Tibial nerve (tissue), 4 donors: ENCODE measurements around the gene AEBP1. TPM values are rescaled to one million over a fixed set of nuclear protein-coding genes. Genes with fewer than 3 reads are reported as not detected.

ENCODE experiments used
- DNase-seq, 2 donors: peaks; one replicate each; pipeline ENCODE4 v3.0.0-alpha.2; 2019; ENCODE audit warnings: low spot score in 2 of 2
- H3K27ac ChIP-seq, 4 donors: fragments of 200-600 bp; sonication (generic) in 3 of 4; one replicate each; pipeline ENCODE4 v1.5.1; 2017 to 2019; ENCODE audit warnings: mild to moderate bottlenecking in 1 of 4
- H3K27me3 ChIP-seq, 2 donors: fragments of 200-600 bp; sonication (generic) in 1 of 2; one replicate each; pipeline versions ENCODE4 v1.5.1 to v1.6.0; 2017 to 2019
- H3K36me3 ChIP-seq, 3 donors: fragments of 200-600 bp; sonication (generic); one replicate each; pipeline ENCODE4 v1.5.1; 2018 to 2019
- H3K4me1 ChIP-seq, 4 donors: fragments of 200-600 bp; sonication (generic) in 3 of 4; one replicate each; pipeline ENCODE4 v1.5.1; 2017 to 2019
- H3K4me3 ChIP-seq, 4 donors: fragments of 200-600 bp; sonication (generic) in 3 of 4; one replicate each; pipeline ENCODE4 v1.5.1; 2017 to 2019; ENCODE audit warnings: mild to moderate bottlenecking in 1 of 4, moderate library complexity in 1 of 4
- H3K9me3 ChIP-seq, 4 donors: fragments of 200-600 bp; sonication (generic) in 3 of 4; one replicate each; pipeline ENCODE4 v1.5.1; 2017 to 2019
- CTCF ChIP-seq, 5 experiments: fragments of 200-600 bp in 3 of 5; fragments of 450-650 bp in 2 of 5; sonication (generic) in 3 of 5; IDR thresholded peaks; one replicate each; pipeline ENCODE4 v1.5.1; 2016 to 2019; ENCODE audit warnings: antibody characterized with exemption in 5 of 5, mild to moderate bottlenecking in 3 of 5, moderate library complexity in 2 of 5
- EP300 ChIP-seq, 2 donors: sonication (generic); formaldehyde crosslinking; IDR thresholded peaks; one replicate each; pipeline ENCODE4 v1.6.1; 2017; ENCODE audit warnings: antibody characterized with exemption in 2 of 2, mild to moderate bottlenecking in 1 of 2
- POLR2A ChIP-seq, 2 donors: fragments of 450-650 bp; IDR thresholded peaks; one replicate each; pipeline ENCODE4 v1.6.1; 2017; ENCODE audit warnings: antibody characterized with exemption in 2 of 2, mild to moderate bottlenecking in 2 of 2, moderate library complexity in 2 of 2
- WGBS, 2 donors: methylation state at CpG; one replicate each; pipeline ENCODE4 v1.1.5; 2018; 5-methylcytosine and 5-hydroxymethylcytosine counted together
- total RNA-seq, 4 donors: library from RNA; depleted of rRNA; stranded (reverse); fragments of >200 nt; gene quantifications; one replicate each; pipeline ENCODE4 v1.1.0, GENCODE V29; 2016

The AEBP1 gene
- total RNA-seq, 4 donors from 2014 or later: 142 to 440 (median 264) TPM

GRCh38 chr7:44100458-44101302 is 3.5 kb upstream of the AEBP1 start:
- peak overlapping the region; percentile 40 to 97 (median 82) for H3K27ac ChIP-seq
- H3K27me3 ChIP-seq: no peaks in the 10 kb centered on the region
- TF ChIP-seq CTCF (IDR thresholded peaks at IDR 0.05) (no peak), POLR2A (IDR thresholded peaks at IDR 0.05) (no peak), EP300 (IDR thresholded peaks at IDR 0.05) (no peak)
- peaks cover 0 to 57% (median 16%) of the 10 kb centered on the region in 4 donors for H3K4me1 ChIP-seq
- H3K9me3 ChIP-seq: no peaks in the 10 kb centered on the region
- no peaks in the 10 kb centered on the region for H3K36me3 ChIP-seq
- DNase-seq: no peak
- no peak overlapping the region for H3K4me3 ChIP-seq
- 27 to 43% methylated on average over 10 of the region's 10 CpGs for WGBS, 2 donors

GRCh38 chr7:44101303-44101965 is 2.7 kb upstream of the AEBP1 start:
- Histone ChIP-seq H3K4me3 (no peak overlapping the region), H3K27me3 (no peaks in the 10 kb centered on the region), H3K4me1 (peaks cover 0 to 64% (median 21%) of the 10 kb centered on the region in 4 donors), H3K36me3 (peaks cover 0 to under 1% (median 0%) of the 10 kb centered on the region in 3 donors), H3K9me3 (no peaks in the 10 kb centered on the region), H3K27ac (peak overlapping the region; percentile 40 to 97 (median 82))
- WGBS, 2 donors: 73 to 92% methylated on average over 3 of the region's 3 CpGs
- TF ChIP-seq CTCF (IDR thresholded peaks at IDR 0.05) (no peak), POLR2A (IDR thresholded peaks at IDR 0.05) (no peak), EP300 (IDR thresholded peaks at IDR 0.05) (no peak)
- DNase-seq: no peak

- peaks cover 0 to 8% (median 0%) of the 10 kb centered on the region in 3 donors for H3K36me3 ChIP-seq
- DNase-seq: peak; percentile 59 to 60
- H3K27ac ChIP-seq: peak overlapping the region; percentile 34 to 97 (median 82)
- 72 to 73% methylated on average over 13 to 14 of the region's 14 CpGs for WGBS, 2 donors
- TF ChIP-seq CTCF (IDR thresholded peaks at IDR 0.05) (no peak), EP300 (IDR thresholded peaks at IDR 0.05) (peak in 1 of 2 donors; percentile 50)
- no peaks in the 10 kb centered on the region for H3K27me3 ChIP-seq
- H3K4me1 ChIP-seq: peaks cover 0 to 72% (median 23%) of the 10 kb centered on the region in 4 donors
- no peak overlapping the region for H3K4me3 ChIP-seq
- H3K9me3 ChIP-seq: no peaks in the 10 kb centered on the region
These were observed 1.9 kb upstream of the AEBP1 start for GRCh38 chr7:44101966-44102845.

- no peak for DNase-seq
- H3K36me3 ChIP-seq: peaks cover 0 to 16% (median 0%) of the 10 kb centered on the region in 3 donors
- TF ChIP-seq POLR2A (IDR thresholded peaks at IDR 0.05) (no peak), EP300 (IDR thresholded peaks at IDR 0.05) (no peak), CTCF (IDR thresholded peaks at IDR 0.05) (no peak)
These were observed 1.1 kb upstream of the AEBP1 start for GRCh38 chr7:44102846-44103565.

More at GRCh38 chr7:44102846-44103565, 1.1 kb upstream of the AEBP1 start:
- Histone ChIP-seq H3K27me3 (no peaks in the 10 kb centered on the region), H3K9me3 (no peaks in the 10 kb centered on the region), H3K27ac (peak overlapping the region; percentile 25 to 97 (median 82)), H3K4me1 (peaks cover 0 to 75% (median 24%) of the 10 kb centered on the region in 4 donors), H3K4me3 (no peak overlapping the region)
- 77 to 84% methylated on average over 8 of the region's 8 CpGs for WGBS, 2 donors
